ENCODE measurements around the gene AMOTL2.

- TF ChIP-seq POLR2AphosphoS5 (IDR thresholded peaks at IDR 0.05; ENCODE audit: low read depth, low read length) (no peak), TAF1 (IDR thresholded peaks at IDR 0.05; ENCODE audit: borderline replicate concordance, insufficient read depth, low read length) (no peak), SIN3A (IDR thresholded peaks at IDR 0.05; ENCODE audit: borderline replicate concordance, insufficient read depth, low read length) (no peak), FOXP2 (optimal IDR thresholded peaks at IDR 0.05; ENCODE audit: borderline replicate concordance, extremely low read depth, extremely low read length, insufficient read depth) (no peak)
- TF ChIP-seq, protein P1, sequence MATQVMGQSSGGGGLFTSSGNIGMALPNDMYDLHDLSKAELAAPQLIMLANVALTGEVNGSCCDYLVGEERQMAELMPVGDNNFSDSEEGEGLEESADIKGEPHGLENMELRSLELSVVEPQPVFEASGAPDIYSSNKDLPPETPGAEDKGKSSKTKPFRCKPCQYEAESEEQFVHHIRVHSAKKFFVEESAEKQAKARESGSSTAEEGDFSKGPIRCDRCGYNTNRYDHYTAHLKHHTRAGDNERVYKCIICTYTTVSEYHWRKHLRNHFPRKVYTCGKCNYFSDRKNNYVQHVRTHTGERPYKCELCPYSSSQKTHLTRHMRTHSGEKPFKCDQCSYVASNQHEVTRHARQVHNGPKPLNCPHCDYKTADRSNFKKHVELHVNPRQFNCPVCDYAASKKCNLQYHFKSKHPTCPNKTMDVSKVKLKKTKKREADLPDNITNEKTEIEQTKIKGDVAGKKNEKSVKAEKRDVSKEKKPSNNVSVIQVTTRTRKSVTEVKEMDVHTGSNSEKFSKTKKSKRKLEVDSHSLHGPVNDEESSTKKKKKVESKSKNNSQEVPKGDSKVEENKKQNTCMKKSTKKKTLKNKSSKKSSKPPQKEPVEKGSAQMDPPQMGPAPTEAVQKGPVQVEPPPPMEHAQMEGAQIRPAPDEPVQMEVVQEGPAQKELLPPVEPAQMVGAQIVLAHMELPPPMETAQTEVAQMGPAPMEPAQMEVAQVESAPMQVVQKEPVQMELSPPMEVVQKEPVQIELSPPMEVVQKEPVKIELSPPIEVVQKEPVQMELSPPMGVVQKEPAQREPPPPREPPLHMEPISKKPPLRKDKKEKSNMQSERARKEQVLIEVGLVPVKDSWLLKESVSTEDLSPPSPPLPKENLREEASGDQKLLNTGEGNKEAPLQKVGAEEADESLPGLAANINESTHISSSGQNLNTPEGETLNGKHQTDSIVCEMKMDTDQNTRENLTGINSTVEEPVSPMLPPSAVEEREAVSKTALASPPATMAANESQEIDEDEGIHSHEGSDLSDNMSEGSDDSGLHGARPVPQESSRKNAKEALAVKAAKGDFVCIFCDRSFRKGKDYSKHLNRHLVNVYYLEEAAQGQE (IDR thresholded peaks at IDR 0.05; ENCODE audit: insufficient read depth in 1 of 2, low read depth in 2 of 2, low read length in 2 of 2), result peak in 1 of 2 experiments; percentile 49; a peak in 1 of 4 replicates
Observed at GRCh38 chr3:134373271-134374104, 759 bp downstream of the AMOTL2 start.

Data from PFSK-1 (cell line).